ENCODE results near the gene RCAN1.
A peak's percentile ranks its signal among the peaks of the same experiment; 100 is the strongest.

The RCAN1 gene

DNA sequence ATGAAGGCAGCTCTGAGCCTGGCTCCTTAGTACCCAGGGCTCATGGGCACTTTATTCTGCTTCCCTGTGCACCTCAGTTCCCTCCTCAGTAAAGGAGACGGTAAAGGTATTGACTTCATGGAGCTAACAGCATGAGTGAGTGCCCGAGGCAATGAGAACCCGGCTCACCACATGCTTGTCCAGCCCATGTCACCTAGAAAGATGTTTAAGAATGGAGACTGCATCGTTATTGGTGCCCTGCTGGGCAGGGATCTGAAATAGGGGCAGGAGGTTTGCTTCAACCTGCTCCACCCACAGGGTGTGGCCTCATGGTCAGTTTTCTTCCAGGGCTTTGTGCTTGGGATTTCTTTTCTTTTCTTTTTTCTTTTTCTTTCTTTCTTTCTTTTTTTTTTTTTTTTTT is 95.9 kb downstream of the RCAN1 start:
- no peak overlapping the region for H3K27ac ChIP-seq
- TF ChIP-seq, protein P1, sequence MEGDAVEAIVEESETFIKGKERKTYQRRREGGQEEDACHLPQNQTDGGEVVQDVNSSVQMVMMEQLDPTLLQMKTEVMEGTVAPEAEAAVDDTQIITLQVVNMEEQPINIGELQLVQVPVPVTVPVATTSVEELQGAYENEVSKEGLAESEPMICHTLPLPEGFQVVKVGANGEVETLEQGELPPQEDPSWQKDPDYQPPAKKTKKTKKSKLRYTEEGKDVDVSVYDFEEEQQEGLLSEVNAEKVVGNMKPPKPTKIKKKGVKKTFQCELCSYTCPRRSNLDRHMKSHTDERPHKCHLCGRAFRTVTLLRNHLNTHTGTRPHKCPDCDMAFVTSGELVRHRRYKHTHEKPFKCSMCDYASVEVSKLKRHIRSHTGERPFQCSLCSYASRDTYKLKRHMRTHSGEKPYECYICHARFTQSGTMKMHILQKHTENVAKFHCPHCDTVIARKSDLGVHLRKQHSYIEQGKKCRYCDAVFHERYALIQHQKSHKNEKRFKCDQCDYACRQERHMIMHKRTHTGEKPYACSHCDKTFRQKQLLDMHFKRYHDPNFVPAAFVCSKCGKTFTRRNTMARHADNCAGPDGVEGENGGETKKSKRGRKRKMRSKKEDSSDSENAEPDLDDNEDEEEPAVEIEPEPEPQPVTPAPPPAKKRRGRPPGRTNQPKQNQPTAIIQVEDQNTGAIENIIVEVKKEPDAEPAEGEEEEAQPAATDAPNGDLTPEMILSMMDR (conservative IDR thresholded peaks at IDR 0.05) = no peak

DNA sequence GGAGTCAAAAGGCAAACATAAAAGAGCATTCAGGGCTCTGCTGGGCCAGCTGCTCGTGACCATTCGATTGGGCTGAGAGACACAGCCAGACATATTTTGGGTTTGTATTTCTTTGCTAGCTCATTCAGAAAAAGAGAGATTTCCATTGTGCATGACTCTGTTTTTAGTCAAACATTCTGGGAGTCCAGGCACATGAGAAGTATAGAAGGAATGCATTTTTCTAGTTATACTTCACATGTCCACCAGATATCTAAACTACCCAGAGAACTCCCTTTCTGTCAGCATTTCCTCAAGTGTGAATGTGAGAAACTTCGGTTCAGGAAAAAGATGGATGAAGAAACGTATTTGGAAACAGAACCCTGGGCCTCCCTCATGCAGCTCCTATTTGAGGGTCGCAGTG is 96.6 kb downstream of the RCAN1 start:
- H3K27ac ChIP-seq = no peak overlapping the region
- TF ChIP-seq, protein P1 (conservative IDR thresholded peaks at IDR 0.05) = no peak

DNA sequence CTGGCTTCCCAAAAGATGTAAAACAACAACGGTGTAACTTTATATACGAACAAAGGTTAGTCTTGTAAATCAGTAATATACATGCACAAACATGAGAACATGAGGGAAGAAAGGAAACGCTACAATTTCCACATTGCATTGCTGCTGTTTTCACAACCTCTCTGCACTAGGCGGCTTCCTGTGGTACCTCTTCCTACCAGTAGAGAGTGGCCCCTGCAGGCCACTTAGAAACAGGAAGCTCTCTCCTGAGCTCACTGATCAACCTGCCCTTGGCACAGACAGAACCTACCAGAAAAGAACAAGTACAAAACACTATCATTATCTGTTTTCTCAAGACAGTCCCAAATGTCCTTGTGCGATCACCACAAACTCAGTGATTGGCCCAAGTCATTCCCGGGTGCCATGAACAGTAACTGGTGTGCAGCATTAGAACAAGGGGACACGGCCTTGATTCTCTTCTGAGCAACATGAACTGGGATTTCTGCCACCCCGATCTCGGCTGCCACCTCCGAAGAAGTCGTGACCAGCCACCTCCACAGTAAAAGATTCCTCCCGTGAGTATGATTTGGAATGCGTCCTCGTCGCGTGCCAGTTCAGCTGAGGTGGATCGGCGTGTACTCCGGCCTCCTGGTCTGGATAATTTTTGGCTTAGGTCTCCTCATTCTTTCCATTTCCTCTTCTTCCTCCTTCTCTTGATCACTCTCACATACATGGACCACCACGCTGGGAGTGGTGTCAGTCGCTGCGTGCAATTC is 97.2 kb downstream of the RCAN1 start:
- H3K27ac ChIP-seq = no peak overlapping the region
- TF ChIP-seq, protein P1 (conservative IDR thresholded peaks at IDR 0.05) = peak; percentile 61

DNA sequence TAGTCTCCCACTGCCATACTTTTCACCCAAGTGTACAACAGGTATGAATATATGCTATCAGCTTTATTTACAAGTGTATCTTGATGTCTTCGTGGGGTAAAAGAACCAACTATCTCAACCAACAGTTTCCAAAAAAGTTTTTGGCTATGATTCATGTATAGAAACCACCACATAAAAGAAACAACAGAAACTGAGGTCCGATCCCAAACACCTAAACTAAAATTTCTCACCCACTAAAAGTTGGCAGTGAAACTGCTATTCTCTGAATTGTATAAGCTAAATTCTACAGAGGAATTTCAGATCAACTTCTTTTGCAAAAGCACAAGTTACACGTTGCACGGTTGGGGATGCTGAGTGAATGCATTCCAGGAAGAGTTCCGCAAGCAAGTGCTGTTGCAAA is 97.9 kb downstream of the RCAN1 start:
- TF ChIP-seq, protein P1 (conservative IDR thresholded peaks at IDR 0.05) = no peak
- no peak overlapping the region for H3K27ac ChIP-seq

DNA sequence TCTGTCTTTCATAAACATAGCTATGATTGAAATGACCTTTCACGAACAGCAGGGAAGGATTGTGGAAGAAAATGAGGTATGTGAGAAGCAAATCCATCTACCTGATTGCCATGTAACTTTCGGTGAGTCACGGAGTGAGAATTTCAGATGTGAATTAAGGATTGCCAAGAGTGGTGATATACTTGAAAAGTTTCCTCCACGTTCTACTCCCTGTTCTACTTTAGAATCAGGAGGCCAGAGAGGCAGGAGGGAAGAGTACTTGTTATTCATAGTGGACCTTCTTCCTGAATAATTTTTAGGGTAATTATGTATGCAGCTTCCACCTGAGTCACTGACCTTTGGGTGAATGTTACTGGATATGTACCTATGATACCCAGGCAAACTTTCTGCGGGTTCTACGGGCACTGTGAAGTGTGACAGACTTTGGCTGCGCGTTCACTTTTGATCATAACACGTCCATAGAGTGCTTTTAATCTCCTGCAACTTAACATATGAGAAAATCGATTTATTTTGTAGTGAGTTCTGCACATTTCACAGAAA is 100.3 kb downstream of the RCAN1 start:
- TF ChIP-seq, protein P1 (conservative IDR thresholded peaks at IDR 0.05) = no peak
- H3K27ac ChIP-seq = no peak overlapping the region

DNA sequence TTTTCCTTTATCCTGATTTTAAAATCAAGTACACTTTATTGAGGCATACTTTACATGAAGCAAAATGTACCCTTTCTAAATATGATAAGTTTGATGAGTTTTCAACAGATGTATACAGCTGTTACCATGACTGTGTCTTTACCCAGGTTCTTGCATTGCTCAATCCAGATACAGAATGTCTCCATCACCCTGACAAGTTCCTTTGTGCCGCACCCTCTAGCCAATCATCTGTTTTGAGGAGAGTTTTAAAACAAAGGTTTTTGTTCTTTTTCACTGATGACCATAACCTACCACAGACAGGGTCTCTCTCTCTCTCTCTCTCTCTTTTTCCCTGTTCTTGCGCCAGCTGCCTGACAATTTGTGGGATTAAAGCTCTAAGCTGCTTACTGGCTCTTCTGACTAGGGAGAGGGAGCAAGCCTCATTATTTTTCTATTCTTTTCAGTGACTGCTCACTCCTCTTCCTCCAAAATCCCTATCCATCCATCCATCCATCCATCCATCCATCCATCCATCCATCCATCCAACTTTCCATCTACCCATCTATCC is 101.7 kb downstream of the RCAN1 start:
- H3K27ac ChIP-seq = no peak overlapping the region
- TF ChIP-seq, protein P1 (conservative IDR thresholded peaks at IDR 0.05) = no peak

DNA sequence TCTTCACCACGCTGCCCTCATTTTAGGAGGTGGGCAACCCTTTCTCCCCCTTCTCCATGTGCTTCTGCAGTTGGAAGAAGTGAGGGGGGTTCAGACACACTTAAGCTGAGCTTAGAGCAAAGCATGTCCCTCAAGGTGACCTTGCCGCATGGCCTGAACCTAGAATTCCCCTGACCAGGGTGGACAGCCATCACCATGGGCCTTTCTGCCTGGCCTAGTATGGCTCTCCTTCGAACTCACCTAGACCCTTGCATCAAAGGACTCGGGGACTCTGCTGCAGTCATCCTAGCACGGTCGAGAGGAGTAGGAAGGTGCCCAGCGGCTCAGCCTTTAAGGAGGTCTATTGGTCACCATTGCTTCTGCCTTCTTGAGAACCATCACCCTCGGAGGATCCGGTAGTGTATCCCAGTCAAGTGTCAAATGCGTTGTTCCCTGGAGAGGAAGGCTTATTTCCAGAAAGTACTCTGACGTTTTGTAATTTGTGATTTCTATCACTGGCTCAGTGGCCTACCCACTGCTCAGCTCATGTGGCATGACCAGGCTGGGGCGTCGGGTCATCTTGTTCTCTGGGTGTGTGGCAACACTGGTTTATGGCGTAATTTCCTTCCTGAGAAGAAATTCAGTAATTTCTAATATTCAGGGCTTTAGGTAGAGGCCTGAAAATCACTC is 103.0 kb downstream of the RCAN1 start, which contains the start of gene KCNE1:
Gene KCNE1 (minus strand): TSS at position 424 of the 669 bp plus-strand sequence. CDS start 62,576 bp downstream, outside the sequence.
- TF ChIP-seq, protein P1 (conservative IDR thresholded peaks at IDR 0.05) = no peak
- no peak within 1 kb of the TSS for H3K27ac ChIP-seq

Data from VCaP (cell line).